ENCODE measurements around the gene SNRNP25.

Gene SNRNP25

DNA sequence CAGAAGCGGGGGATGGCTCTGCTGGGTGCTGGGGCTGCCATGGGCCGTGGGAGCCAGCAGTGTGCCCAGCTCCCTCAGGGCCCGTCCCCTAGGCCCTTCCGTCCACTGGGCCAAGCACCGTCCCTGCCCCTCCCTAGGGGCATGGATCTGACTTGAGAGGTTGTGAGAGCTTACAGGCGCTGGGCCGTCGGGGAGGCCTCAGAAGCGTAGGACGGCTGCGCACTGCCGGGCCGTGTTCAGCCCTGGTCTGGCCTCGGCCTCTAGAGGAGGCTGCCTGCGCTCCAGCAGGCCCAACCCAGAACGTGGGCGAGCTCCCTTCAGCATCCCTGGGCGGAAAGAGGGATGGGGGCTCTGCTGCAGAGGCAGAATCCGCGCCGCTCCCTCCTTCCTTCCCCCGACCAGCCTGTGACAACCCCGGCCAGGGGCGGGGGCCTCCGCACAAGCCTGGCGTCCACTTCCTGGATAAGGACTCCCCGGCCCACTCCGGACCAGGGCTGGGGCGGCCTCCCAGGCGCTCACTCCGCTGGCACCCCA is 23.7 kb downstream of the SNRNP25 start:
- no peak for DNase-seq (ENCODE audit: low read depth in 2 of 2)

DNA sequence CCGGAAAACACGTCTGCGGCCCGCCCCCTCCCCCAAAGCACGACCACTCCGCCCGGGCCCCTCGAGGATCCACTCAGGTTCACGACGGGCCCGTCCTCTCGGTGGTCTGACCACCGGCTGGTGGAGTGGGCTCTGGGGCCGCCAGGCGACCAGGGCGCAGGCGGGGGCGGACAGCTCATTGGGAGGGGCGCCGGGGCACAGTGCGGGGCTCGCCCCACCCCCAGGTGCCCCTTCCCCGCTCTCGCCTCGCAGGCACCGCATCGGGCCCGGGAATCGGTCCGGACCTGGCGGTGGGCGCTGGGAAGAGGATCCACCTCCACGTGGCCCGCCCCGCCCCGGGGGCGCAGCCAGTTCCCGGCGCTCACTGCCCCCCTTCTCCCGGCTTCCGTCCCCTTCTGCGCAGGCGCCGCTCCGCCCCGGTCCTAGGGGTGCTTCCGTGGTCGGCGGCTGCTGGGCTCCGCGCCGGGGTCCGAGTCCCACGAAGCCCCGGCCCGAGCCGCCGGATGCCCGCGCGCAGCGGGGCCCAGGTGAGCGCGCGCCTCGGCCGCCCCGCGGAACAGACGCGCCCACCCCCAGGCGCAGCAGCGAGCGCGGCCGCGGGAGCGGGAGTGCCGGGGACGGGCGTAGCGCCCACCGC is 24.3 kb downstream of the SNRNP25 start, which contains the start of gene MPG:
Gene MPG (plus strand): TSS at position 419 of the 637 bp plus-strand sequence. CDS start 85 bp downstream, at position 504.
- DNase-seq (ENCODE audit: low read depth in 2 of 2), result peak; percentile 64 to 71

DNA sequence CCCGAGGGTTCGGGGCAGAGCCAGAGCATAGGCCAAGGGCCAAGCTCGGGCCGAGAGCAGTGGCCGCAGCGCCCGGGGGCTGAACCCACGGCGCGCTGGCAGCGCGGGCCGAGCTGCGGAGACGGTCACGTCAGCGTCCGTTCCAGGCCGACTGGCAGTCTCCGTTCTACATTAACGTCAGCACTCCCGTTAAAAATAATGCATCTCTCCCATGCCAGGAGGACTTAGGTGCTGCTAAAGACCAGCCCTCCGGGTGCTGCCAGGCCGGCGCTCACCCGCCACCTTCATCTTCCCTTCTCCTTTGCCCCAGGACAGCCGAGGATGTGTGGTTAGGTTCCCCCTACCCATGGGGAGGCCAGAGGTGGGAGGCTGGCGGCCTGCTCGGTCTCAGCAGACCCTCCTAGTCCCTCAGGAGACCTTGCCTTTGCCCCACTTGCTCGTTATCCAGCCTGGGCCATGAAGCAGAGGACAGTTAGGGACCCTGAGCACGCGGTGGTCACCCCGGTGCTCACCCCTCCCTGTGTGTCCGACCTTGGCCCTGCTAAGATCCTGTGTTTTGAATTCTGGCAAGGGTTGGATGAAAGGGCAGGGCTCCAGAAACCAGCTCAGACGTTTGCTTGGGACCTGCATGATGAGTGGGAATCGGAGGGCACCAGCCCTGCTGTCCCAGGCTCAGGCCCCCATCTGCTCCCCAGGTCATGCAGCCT is 25.0 kb downstream of the SNRNP25 start:
- no peak for DNase-seq (ENCODE audit: low read depth in 2 of 2)

DNA sequence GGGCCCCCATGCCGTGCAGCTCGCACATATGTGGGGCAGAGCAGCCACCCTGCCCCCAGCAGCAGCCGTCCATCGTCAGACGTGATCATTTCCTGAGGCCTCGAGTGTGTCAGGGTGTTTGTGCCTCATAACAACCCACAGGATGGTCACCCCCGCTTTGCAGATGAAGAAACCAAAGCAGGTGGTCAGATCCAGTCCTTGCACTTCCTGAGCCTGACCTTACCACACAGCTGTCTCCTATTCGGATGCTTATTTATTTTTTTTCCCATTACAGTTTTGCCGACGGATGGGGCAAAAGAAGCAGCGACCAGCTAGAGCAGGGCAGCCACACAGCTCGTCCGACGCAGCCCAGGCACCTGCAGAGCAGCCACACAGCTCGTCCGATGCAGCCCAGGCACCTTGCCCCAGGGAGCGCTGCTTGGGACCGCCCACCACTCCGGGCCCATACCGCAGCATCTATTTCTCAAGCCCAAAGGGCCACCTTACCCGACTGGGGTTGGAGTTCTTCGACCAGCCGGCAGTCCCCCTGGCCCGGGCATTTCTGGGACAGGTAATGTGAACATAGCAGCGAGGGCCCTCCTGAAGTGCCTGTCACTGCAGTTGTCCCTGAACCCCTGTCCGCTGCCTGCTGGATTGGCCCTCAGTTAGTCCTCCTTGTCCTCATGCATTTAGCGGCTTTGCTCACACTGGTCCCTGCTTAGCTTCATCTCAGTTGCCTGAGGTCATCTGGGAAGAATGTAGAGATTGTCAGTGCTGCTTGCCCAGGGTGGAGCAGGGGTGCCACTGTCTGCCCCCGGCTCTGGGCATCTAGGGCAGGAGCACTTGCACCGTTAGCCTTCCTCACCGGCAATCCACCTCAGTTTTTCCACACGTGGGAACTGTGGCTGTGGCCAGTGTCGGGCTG is 25.8 kb downstream of the SNRNP25 start:
- DNase-seq (ENCODE audit: low read depth in 2 of 2), result no peak

DNA sequence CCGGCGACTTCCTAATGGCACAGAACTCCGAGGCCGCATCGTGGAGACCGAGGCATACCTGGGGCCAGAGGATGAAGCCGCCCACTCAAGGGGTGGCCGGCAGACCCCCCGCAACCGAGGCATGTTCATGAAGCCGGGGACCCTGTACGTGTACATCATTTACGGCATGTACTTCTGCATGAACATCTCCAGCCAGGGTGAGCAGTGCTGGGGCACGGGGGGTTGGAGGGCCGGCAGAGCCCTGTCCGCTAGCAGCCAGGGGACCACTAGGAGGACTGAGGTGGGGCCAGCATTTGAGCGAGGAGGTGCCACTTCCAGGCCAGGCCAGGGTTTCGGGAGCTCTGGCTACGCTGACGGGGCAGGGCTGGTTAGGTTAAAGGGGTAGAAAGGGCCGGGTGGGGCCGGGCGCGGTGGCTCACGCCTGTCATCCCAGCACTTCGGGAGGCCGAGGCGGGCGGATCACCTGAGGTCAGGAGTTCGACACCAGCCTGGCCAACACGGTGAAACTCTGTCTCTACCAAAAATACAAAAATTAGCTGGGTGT is 29.5 kb downstream of the SNRNP25 start:
- no peak for DNase-seq (ENCODE audit: low read depth in 2 of 2)

DNA sequence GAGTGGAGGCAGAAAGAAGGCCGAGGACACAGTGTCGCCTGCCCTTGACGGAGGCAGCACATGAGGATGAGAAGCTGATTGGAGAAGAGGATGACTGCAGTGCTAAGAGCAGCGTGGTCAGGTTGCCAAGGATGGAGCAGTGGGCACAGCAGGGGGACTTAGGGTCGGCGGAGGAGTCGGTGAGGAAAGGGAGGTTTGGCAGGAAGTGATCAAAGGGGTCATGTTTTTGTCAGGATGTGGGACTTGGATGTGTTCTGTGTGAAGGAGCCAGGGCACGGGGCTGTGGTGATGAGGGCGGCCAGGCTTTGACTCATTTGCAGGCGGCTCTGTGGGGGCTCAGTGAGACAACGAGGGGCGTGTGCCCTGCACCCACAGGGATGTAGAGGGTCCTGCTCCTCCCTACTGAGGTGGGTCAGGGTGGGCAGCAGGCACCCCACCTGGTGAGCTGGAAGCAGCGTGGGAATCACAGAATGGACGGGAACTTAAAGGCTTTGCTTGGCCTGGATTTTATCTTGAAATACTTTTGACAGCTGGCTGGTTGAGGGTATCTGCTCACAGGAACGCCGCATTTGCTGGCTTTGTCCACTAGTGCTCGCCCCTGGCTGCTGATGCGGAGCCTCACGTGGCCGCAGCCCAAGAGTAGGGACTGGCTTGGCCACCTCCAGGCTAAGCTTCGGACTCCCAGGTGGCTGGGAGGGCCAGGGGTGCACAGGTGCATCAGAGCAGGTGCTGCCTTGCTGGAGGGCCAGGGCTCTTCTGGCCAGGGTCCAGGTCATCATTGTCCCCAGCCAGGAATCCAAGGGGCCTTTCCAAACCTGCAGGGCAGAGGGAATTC is 30.4 kb downstream of the SNRNP25 start:
- DNase-seq (ENCODE audit: low read depth in 2 of 2), result no peak

DNA sequence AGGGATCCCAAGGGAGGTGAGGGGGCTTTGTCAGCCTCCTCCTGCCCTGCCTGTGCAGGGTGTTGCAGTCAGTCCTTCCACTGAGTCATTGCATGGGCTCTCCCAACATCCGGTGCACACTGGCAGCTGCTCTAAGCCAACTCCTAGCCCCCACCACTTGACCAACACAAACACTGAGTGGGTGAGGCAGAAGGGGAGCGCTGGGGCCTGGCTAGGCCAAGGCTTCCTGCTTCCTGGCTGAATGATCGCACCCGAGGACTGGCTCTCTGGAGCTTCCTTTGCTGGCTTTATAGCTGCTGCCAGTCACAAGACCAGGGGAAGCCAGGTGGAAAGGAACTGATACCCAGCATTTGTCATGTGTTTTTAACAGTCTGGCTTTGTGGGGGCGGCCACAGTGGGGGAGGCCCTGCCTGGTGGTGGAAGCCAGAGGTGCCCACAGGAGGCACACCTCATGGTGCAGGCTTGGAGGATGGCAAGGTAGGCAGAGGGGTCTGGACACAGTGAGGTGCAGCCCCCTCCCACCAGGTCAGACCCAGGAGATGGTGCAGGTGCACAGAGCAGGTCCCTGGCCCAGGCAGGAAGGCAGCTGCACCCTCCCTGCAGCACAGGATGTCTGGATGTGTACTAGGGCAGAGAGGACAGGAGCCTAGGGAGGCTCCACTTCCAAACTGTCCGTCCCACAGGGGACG is 31.2 kb downstream of the SNRNP25 start:
- DNase-seq (ENCODE audit: low read depth in 2 of 2), result peak; percentile 34 to 55

DNA sequence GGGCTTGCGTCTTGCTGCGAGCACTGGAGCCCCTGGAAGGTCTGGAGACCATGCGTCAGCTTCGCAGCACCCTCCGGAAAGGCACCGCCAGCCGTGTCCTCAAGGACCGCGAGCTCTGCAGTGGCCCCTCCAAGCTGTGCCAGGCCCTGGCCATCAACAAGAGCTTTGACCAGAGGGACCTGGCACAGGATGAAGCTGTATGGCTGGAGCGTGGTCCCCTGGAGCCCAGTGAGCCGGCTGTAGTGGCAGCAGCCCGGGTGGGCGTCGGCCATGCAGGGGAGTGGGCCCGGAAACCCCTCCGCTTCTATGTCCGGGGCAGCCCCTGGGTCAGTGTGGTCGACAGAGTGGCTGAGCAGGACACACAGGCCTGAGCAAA is 31.8 kb downstream of the SNRNP25 start:
- no peak for DNase-seq (ENCODE audit: low read depth in 2 of 2)

DNA sequence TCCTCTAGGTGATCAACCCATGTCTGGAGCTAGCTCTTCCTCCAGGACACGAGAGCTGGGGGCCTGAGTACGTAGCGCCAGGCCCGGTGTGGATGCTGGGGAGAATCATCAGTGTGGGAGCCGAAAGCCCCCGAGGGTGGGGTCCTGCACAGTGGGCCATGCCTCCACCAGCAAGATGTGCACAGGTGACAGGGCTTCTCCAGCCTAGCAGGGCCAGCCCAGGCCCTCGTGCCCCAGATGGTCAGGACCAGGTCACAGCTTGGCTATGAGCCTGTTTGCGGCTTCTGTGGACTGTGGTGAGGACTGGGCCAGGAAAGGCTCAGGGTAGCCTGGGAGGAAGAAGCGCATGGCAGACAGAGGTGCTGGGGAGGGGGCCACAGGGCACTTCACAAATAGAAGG is 32.2 kb downstream of the SNRNP25 start:
- no peak for DNase-seq (ENCODE audit: low read depth in 2 of 2)

DNA sequence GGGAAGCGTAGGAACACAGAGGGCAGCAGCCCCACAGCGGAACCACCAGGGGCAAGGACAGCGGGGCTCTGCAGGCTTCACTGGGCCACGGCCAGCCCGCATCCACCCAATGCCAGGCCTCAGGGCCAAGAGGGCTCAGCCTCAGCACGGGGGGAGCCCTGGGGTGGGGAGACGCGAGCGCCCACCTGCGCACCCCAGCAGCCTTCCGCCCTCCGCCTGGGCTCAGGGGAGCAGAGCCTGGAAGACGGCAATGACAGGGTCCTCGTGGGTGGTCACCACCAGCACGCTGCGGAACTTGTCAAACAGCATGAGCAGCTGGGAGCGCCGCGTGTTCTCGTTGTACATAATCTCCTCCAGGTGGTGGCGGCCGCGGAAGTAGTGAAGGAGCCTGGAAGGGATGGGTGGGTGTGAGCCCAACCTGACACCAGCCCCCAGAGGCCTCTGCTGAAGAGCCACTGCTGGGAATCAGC is 32.9 kb downstream of the SNRNP25 start:
- no peak for DNase-seq (ENCODE audit: low read depth in 2 of 2)

DNA sequence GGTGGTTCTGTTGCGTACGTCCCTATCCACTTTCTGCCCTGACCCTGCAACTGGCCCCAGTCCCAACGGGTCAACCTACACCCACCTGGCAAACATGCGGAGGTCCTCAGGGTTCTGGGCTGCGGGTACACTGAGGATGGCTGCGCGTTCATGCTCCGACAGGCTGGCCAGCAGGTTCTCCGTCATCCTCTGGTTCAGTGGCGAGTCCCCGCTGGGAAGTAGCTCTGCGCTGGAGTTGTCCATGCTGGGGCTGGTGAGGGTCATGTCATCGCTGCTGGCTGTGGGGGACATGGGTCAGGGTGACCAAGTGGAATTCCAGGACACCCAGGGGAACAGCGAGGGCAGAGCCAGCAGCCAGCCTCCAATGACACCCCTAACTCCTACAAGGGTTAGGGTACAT is 35.0 kb downstream of the SNRNP25 start:
- no peak for DNase-seq (ENCODE audit: low read depth in 2 of 2)

DNA sequence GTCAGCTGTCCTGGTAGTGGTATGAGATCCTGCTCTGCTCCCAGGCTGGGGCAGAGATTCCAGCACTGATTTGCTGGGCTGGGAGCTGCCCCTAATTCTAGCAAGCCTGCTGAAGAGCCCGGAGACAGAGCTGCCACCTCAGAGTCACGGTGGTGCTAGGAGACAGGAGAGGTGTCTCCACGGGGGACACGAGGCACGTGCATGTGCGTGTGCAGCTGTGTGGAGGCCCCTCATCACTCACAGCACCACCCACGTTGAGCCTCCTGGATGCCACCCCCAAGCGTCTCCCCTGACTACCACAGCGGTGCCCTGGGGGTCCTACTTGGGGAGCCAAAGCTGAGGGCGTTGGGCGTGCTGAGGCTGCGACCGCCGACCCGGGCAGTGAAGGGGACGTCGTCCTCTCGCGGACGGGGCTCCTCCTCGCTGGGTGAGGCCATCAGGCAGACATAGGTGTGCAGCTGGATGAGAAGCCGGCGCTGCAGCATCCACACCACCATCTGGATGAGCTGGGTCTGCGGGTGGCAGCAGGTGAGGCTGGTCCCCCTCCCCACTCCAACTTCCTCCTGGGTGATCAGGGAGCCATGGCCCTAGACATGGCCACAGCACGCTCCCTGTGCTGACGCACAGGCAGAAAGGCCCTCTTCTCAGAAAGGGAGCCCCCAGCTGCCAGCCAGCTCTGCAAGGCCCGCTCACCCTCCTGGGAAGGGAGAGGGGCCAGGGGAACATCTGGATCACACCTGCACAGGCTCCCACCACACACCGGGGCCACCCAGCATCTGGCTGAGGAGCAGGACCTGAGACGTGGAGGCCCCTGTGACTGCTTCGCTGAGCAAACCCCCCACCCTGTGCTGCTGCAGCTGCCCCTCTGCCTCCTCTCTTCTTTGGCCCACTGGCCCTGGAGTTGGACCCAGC is 36.0 kb downstream of the SNRNP25 start:
- no peak for DNase-seq (ENCODE audit: low read depth in 2 of 2)

DNA sequence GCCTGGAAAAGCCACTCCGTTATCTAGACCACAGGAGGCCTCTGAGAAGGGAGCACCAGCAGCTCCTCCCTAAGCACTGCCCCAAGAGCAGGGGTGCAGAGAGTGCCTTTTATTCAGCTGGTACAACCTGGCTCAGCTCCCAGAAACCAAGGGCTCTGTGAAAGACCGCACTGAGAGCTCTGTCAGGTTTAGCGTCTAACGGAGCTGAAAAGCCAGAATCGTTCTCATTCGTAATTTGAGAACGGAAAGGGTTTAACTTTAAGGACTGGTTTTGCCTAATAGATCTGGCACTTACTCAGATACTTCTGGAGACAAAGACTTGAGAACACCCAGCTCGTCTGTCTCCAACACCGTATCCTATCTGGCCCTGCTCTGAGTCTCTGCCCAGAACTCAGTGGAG is 37.9 kb downstream of the SNRNP25 start:
- no peak for DNase-seq (ENCODE audit: low read depth in 2 of 2)

DNA sequence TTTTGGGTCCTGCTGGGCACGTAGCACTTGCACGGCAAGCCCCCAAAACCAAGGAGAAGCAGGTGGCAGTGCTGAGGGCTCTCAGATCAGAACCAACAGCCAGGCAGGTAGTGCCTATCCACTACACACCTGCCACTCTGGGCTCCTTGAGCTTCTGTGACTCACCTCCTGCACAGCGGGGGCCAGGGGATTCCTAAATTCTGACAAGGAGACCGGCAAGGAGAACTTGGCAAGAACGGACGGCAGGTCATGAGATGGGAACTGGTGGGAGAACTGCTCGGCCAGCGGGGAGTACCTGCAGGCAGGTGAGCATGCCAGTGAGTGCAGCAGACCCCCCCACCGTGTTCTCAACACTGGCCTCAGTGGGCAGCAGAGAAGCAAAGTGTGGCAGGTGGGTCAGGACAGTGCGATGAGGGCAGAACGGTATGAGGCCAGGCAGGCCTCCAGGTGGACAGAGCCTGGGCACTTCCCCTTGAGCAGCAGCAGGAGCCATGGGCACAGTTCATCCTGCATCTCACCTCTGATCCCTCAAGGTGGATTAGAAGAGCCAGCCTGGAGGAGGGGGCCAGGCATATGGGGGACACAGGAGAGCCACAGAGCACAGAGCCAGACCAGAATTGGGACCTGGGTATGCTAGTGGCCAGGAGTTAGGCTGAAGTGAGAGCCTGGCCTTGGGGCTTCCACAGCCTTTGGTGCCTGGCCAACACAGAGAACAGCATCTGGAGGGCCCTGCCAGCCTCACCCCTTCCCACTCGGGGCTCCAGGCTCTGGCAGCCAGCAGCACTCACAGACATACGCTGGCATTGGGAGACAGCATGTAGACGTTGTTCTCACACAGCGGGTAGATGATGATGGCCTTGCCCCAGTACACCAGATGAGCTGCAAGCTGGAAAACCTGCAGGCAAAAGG is 39.1 kb downstream of the SNRNP25 start:
- DNase-seq (ENCODE audit: low read depth in 2 of 2), result no peak

DNA sequence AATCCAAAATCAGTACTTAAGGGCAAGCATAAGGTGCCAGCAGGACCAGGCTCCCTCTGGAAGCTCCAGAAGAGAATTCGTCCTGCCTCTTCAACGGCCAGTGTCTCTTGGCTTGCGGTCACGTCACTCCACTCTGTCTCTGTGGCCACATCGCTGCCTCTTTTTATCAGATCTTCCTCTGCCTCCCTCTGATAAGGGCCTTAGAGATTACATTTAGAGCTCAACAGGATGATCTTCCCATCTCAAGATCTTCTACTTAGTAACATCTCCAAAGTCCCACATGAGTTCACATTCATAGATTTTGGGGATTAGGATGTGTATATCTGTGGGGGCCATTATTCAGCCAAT is 41.3 kb downstream of the SNRNP25 start:
- no peak for DNase-seq (ENCODE audit: low read depth in 2 of 2)

DNA sequence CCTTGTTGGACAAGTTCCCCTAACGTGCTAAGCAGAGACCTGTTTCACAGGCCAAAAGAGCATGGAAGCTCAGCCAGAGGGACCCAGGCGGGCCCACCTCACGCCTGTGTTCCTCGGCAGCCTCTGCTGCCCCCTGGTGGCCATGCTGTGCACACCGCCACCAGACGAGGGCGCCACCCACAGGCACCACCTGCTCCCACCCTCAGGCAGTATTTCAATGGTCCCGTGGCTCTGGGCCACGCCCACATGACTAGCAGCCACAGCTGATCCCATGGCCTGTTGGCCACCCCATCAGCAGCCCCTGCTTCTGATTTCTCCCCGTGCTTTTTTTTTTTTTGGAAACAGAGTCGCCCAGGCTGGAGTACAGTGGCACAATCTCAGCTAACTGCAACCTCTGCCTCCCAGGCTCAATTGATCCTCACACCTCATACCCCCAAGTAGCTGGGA is 43.3 kb downstream of the SNRNP25 start:
- DNase-seq (ENCODE audit: low read depth in 2 of 2), result peak; percentile 76 to 77

DNA sequence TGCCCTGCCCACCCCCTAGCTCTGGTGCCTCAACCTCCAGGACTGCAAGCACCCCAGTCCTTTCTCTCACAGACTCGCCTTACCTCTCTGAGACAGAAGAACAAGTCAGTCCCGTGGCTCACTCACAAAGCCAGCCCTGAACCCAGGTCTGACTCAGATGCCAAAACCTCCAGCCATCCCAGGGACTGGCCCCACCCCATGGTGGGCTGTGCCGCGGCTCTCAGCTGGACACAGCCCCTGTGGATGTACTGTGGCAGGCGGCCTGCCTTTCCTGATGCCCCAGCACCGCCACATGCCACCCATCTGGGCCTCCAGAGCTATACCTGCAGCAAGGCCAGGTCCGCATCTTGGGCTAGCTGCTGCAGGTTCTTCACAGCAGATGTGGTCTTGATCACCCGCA is 44.2 kb downstream of the SNRNP25 start:
- DNase-seq (ENCODE audit: low read depth in 2 of 2), result no peak

DNA sequence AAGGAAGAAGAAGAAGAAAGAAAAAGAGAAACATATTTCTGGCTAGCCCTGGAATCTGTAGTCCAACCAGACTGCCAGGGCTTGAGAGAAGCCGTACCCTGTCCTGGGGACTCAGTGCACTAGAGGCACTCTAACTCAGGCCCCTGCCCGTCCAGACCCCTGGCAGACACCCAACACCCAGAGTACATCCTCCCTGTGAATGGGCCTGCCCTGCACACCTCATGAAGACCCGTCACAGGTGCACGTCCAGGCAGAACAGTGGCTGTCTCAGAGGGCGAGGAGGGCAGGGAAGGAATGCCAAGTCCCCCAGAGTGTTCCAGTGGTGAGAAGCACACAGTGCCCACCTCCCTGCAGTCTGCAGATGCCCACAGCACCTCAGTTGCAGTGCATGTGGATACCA is 47.4 kb downstream of the SNRNP25 start:
- no peak for DNase-seq (ENCODE audit: low read depth in 2 of 2)

Measured in activated CD8-positive, alpha-beta memory T cell treated with anti-CD3 and anti-CD28 coated beads for 4 hours (primary cell).